Measurements from ENCODE around the gene MAMDC2.
A peak's percentile ranks its signal among the peaks of the same experiment; 100 is the strongest.
"Not testable (repeated sequence)": the region's sequence is repeated elsewhere in the genome, so short reads cannot be mapped to it uniquely, and the experiment has no call there.

The MAMDC2 gene

DNA sequence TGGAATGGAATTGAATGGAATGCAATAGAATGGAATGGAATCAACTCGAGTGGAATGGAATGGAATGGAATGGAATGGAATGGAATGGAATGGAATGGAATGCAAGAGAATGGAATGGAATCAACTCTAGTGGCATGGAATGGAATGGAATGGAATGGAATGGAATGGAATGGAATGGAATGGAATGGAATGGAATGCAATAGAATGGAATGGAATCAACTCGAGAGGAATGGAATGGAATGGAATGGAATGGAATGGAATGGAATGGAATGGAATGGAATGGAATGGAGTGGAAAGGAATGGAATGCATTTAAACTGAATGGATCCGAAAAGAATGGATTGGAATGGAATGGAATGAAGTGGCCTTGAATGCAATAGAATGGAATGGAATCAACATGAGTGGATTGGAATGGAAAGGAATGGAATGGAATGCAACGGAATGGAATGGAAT, 5.5 kb upstream of the MAMDC2 start:
- not testable (repeated sequence) for DNase-seq

DNA sequence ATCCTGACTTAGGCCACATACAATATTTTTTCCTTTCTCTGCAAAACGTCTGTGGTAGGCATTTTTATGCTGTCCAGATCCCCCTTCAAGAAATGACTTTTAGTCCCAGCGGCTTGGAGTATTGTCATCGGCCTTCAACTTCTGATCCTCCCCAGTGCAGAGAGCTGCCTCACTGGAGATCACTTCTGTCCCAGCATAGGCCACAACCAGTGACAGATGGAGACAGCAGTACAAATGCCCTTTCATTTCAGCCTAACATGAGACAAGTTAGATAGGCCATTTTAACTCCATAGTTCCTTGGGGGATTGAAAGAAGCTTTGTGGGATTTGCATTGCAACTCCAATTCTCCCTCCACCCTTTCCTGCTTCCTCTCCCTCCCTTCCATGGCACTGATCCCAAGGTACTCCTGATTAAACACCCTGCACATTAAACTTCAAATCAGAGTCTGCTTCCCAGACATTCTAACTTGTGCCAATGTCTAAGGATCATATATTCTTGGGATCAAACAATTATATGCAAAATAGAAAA, 3.2 kb upstream of the MAMDC2 start:
- no peak for DNase-seq

DNA sequence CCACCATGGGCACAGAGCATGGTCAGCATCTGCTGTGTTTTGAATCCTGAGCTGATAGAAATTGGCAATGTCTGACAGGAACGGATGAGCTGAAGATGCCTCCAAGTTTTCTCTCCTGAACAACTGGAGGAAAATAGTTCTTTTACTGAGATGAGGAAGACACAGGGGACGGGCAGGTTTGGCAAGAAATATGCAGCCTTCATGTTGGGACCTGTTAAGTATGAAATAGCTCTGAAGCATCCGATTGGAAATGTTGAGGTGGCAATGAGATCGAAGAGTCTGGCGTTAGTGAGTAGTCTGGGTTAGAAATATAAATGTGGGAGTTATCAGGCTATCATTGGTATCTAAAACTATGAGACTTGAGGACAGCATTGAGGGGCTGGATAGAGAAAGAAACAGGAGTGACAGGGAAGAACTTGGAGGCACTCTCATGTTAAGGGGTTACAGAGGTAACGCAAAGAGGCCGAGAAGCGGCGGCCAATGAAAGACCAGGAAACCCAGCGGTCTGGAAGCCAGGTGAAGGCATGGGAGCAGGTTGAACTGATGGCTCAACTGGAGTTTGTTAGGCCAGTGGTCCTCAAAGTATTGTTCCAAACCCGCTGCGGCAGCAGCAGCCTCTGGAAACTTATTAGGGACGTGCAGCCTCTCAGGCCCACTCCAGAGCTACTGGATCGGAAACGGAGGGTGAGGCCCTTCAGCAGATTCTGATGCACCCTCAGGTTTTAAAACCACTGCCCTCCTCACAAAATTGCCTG, 1.0 kb upstream of the MAMDC2 start:
- no peak for DNase-seq

DNA sequence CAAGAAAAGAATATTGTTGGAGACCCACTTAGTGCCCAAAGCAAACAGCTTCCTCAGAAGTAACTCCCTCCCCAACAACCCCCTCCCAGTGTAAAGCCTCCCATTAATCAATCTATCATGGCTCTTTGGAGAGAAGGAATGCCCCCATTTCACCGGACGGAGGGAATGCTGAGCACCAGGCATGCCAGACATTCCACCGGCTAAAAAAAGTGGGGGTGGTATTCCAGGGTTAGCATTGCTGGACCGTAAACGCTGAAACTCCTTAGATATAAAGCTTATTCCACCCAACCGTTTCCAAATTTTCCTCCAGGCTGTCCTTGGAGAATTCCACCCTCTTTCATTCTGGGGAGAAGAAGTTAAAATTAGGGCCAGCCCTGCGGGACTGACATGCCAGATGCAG, 363 bp upstream of the MAMDC2 start:
- DNase-seq, result no peak

DNA sequence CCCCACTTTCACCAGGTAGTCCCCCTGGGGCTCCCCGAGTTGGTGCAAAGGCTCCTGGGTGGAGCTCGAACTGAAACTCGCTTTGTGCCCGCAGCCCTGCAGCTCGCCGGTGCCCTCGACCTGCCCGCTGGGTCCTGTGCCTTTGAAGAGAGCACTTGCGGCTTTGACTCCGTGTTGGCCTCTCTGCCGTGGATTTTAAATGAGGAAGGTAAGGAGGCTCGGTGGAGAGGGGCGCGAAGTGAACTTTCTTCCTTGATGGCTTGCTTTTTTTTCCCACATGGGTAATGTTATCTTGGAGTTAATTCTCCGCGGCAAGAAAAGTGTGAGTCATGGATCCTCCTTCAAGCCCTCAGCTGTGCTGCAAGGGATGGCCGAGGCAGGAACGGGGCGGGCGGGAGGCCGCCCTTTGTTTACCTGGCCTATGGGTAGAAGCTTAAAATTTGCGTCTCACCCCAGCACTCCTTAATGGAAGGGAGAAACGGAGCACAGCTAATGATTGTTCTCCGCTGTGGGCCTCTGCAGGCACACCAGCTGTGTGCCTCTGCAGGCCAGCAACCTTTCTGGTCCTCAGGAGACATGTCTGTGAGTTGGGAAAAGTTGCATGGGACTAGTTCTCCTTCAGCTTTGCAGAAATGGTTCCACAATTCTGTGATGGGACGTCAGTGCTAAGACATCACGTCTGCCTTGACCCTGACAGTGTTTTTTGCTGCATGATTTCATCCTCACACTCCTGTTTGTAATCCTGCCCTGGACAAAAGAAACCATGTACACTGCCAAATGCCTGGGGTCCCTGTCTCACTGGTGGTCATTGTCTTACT, 1.1 kb downstream of the MAMDC2 start:
- DNase-seq, result peak; percentile 27

DNA sequence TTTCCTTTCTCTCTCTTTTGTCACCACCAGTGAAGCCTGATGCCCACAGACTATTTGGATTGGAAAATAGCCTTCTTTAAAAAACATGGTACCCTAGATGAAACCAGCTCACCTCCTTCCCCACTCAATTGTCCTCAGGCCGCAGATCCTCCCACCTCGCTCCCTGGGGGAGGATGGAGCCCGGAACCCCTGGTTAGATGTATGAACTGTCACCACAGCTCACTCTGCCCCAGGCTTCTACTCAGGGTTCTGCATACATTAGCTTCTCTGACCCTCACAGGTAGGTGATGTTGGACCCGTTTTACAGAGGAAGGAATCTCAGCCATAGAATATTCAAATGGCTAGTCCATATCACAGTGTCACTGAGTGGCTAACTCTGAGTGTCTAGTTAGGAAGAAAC, 1.8 kb downstream of the MAMDC2 start:
- DNase-seq, result no peak

DNA sequence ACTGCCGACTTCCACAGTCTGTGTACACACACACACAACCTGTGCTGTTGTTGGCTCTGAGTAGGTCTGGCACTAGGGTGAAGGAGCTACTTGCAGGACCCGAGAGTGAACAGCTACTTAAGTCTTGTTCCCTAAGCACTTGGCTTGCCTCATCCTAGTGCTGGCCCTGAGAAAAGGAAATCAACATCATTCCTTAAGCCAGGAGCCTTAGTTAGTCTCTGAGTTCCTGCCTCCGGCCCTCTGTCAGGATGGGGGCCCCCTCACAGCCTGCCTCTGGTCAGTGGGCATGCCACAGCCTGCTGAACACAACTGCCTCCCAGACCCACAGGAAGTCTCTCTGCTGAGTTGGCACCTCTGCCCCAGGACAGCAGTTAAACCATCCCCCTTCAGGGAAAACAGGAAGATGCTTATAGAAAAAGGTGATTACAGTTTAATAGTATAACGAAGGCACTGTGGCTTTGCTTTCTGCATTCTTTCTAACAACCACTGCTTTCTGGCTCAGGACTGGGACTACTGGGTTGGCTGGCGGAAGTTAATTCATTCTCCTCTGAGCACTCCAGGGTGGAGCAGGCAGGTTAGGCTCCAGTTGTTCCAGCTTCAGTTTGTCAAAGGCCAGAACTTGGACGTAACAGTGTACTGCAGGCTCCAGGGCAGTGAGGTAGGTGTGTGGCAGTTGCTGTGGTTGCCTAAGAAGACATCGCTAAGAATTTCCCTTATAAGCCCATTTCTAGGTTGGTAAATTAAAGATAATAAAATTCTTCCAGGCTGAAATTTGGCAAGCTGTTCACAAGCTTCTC, 2.8 kb downstream of the MAMDC2 start:
- no peak for DNase-seq

DNA sequence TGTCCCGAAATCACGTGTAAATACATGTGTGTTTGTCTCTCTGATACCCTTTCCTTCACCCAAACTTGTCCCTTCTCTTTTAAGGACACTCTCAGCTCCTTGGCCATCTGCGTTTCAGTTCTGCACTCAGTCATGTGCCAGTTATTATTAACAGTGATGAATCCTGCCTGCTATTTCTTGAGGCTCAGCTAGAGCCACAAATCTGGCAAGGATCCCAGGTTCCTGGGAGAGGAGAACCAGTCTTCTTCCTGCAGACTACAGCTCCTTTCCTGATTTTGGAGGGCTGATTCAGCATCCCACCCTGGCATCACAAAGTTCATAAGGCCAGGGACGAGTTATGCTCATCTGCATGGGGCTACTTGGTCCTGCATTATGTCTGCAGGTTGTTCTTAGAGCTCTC, 5.6 kb downstream of the MAMDC2 start:
- DNase-seq, result no peak

DNA sequence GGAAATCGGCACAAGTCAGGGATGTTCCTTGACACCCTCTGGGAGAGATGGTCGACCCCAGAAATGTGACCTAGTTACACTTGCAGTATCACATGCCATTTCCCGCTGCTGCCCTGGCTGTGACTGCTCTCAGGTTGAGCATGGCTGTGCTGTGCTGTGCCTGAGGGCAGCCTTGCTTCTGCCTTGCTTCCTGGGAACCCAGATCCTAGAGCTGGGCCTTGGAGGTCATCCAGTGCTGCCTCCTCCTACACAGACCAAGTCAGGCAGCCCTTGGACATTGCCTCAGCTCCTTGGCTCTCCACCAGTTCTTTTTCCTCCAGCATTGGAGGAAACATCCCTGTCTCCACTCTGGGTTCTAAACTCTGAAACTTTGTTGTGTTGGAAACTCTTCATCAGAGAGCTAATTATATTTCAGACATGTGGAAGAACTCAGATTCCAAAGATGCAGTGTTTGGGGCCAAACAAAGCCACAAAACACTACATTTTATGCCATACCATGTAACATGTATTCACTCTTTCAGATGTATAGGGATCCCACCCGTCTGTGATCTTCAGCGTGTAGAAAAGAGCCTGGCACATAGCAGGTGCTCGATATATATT, 6.1 kb downstream of the MAMDC2 start:
- no peak for DNase-seq

DNA sequence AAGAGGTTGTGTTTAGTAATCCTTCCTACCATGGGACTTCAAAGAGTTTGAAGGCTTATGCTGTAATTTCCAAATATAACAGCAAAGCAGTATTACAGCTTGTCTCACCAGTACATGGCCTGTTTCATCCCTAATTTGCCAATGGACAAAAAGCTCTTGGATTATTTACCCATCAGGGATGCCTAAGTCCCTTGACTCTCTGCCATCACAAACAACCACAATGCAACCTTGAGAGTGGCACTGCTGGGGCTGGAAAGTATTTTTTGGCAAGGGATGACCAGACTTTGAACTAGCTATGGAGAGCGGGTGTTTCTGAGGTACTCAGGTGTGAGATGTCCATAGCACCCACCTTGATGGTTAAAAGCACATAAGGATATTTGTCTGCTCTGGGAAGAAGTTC, 9.1 kb downstream of the MAMDC2 start:
- DNase-seq, result no peak

DNA sequence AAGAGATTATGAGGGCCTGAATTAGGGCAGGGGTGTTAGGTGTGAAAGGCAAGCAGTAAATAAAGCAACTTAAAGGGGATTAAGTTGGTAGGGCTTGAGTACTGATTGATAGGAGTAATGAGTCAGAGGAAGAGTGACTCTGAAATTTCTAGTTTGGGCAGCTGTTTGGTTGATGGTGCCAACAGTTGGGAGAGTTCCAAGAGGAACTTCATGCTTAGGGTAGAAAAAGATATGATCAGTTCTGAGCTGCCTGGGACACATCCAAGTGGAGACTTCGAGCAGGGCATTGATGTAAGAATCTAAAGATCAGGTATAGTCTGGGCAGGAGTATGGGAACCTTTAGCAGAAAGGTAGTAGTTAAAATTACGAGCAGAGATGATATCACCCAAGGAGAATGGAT, 10.2 kb downstream of the MAMDC2 start:
- DNase-seq, result no peak

DNA sequence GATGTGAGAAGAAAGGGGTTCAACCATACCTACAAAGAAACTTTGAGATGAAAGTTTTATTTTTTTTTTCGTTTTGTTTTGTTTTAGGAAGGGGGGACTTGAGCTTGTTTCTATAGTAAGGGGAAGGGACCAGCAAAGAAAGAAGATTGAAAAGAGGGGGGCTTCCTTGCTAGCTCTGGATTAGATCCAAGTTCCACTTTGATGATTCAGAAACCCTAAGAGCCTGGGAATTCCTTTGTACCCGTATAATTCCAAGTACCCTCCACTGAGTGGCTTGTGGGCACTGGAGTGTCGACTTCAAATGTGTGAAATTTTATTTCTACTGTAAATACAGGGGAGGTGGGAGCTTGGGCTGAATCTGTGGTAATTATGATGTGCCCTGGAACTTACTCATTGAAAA, 10.9 kb downstream of the MAMDC2 start:
- DNase-seq, result no peak

DNA sequence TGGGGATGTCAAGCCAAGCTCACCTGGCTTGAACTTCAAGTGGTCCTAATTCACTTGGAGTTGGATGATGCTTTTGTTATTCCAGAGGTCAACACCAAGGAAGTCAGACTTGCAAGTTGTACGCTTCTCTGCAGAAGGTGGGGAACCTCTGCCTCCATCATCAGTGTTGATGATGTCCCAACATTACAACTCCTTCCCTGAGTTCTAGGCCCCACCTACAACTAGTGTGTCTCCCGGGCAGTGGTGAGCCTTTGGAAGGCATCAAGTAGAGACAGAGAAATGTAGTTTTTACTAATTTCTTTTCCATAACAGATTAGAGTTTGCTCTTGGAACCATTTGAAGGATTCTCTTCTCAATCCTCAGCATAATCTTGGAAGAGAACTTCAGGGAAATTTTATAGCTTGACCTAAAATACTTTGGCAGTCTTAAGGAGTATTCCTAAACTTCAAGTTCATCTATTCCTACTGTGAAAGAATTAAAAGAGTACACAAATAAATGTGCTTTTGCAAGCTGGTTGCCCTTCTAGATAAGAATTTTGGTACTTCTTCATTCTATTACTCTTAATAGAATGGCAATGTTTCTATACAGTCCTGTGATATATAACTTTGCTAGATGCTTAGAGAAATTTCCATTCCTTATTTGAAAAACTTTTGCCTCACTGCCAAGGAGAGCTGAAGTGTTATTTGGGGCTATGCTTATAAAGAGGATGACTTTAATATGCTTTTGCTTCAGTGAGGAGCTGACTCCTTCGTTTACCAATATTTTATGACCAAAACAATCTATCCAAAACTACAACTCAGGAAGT, 12.0 kb downstream of the MAMDC2 start:
- no peak for DNase-seq

DNA sequence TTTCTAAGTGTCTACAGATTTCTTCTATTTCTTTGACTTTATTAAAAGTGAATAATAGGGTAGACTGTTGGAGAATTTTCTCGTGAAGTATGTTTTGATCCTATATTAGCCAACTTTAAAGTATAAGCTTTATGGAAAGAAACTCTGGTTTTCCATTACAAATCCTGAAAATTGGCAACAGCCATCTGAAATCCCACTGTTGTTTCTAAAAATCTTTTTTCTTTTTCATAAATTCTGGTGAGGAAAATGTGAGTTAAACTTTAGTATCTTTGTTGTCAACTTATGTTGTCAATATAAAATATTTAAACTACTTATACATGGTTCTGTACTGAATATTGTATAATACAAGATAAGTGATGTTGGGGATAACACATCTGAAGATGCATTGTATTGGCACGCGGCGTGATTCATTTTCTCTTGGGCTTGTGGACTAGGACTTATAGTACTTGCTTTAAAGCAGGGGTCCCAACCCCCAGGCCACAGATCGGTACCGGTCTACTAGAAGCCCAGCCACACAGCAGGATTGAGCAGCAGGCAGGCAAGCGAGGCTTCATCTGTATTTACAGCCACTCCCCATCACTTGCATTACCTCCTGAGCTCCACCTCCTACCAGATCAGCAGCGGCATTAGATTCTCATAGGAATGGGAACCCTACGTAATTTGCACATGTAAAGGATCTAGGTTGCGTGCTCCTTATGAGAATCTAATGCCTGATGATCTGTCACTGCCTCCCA, 12.7 kb downstream of the MAMDC2 start:
- no peak for DNase-seq

DNA sequence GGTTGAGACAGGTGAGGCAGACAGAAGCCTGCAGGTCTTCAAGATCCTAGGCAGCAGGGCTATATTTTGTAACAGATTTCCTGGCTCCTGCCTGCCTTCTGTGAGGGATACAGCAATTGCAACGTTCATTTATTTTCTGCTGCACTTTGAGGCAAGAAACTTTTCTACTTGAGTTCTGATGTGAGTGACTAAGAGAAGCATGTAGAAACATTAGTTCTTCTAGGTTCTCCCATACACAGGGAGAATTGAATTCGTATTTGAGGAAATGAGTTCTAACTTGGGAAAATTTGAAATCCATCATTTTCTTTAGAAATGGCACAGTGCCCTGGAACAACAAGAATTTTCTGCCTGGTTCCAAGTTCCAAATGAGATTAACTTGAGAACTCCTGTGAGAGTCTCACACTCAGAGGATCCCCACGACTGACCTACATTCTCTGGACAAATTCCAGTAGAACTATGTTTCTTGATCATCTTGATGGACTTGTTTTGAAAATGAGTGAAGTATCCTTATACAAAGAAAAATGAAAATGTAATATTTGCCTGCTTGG, 15.0 kb downstream of the MAMDC2 start:
- DNase-seq, result no peak

DNA sequence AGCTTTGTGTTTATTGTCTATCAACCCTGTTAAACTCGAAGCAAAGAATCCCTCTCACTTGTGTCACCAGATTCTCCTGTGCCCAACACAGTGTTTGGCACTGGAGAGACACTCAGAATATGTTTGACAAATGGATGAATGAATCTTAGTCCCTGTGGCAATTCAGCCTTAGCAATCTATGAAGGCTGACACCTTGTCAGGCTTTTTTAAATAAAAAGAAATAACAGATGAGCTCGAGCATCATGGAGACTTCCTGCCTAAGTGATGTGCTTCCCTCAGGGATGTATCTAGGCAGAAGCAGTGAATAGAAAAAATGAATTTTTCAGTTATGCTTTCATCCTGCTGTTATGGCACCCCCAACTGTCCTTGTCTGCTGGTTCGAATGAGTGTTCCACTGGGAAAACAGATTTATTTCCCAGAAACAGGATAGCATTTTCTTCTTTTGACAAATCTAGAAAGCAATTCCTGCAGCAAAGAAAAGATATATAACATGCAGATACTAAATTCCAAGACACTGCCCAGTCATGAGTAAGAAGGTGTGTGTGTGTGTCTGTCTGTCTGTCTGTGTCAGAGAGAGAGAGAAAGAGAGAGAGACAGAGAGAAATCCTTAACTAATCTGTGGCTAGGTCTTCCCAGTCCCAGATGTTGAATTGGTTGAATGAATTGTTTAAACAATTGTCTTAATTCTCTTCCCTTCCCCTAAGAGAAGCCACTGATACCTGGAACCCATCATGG, 16.7 kb downstream of the MAMDC2 start:
- DNase-seq, result no peak

DNA sequence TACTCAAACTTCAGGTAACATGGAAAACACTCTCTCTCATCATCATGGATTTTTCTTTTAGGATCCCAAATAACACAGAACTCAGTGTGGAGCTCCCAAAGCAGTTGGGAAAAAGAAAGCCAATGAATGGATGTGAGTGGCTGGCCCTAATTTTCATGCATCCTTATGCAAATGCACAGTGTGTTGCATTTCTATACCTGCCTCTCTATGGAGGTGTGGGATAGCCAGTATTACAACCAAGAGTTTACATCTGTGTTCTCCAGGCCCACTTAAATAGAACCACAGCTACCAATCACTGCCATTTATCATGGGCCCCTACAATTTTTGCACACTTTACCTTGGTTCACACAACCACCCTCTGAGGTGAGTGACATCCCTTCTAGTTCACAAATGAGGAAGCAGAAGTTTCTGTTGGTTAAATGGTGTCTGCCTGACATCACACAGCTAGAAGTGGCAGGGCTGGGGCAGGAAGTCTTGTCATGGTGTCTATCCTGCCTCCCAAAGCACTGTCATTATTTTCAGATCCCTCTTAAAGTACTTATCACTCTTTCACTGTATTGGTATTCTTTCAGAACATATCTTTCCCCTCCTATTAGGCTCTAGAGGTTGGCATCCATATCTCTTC, 17.3 kb downstream of the MAMDC2 start:
- no peak for DNase-seq

DNA sequence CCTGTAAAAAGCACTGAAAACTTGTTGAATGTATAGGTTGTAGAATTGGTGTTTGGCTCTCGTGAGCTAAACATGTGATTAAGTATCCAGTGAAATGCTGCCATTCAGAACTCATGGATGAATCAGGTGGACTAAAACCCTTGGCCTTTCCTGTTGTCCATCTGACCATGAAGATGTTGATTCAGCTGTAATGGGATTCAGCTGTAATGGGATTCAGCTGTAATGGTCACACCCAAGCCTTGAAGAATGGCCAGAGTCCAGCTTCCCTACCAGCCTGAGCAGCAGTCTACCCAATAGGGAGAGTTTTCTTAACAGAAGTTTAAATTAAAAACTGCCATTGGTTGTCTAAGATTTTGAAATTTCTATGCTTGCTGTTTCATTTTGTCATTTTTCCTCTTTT, 18.1 kb downstream of the MAMDC2 start:
- DNase-seq, result no peak

DNA sequence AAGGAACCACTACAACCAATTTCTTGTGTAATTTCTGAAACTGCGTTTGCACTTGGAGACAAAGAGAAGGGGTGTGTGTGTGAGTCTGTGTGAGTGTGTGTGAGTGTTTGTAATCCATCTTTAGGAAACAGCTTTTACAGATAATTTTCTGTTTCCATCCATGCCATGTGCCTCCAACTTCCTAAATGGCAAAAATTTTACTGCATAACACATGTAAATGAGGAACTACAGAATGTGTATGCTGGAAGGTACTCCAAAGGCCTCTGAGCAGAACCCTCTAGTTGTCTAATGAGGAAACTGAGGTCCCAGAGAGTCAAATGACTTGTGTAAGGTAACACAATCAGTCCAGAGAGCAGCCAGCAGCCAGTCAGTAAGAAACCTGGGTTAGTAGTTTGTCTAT, 20.8 kb downstream of the MAMDC2 start:
- DNase-seq, result no peak

DNA sequence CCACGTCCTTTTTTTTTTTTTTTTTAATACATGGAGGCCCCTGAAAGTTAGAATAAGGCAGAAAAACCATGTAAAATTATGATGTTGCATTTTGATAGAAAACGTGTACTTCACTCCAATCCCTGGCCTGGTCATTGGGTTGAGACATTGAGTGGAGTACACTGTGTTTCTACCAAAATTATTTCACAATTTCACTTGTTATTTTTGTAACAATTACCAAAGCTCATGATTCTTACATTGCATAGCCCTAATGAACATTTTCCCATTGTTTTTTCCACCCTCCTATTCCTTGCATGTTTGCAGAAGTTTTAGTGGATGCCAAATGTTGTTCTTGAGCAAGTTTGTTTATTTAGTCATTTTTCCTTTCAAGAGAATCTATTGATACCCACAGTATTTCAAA, 21.9 kb downstream of the MAMDC2 start:
- no peak for DNase-seq
